Stimulated activated CD8-positive, alpha-beta memory T cell treated with anti-CD3 and anti-CD28 coated beads, Interleukin-4, amount 100 ng/mL, for 1 hour (primary cell): ENCODE data around the gene SNX2.

Experiments used
- DNase-seq, 2 donors: peaks; one replicate each; pipeline ENCODE4 v3.0.0-alpha.2; 2020; ENCODE audit warnings: low read depth in 2 of 2, low spot score in 1 of 2

SNX2 gene

DNA sequence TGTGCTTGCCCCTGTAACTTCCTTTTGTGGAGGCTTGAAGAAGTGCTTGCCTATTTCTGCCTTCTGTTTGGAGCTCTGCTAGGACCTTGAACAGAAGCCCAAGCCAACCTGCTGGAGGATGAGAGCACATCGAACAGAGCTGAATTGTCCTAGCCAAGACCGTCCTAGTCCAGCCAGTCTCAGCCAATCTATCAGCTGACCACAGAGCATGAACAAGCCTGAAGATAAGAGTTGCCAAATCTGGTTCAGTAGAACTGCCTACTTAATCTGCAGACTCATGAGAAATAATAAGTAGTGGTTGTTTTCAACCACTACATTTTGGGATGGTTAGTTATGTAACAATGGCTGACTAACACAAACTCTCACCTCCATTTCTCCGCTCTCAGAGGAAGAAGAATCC lies 4.4 kb upstream of the SNX2 start:
- no peak for DNase-seq

DNA sequence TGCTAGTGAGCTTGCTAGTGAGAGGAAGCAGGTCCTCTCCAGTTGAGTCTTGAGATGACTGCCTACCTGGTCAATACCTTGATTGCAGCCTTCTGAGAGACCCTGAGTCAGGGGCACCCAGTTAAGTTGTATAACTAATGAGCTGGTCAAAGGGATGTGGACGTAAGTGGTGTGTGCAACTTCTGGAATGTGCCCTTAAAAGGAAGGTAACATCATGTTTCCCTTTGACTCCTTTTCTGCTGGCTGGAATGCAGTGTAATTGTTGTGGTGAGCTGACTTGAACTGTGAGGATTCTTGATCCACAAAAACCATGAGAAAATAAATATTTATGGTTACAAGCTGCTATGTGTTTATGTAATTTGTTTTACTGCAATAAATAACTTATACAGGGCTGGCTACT lies 2.4 kb upstream of the SNX2 start:
- DNase-seq = no peak

DNA sequence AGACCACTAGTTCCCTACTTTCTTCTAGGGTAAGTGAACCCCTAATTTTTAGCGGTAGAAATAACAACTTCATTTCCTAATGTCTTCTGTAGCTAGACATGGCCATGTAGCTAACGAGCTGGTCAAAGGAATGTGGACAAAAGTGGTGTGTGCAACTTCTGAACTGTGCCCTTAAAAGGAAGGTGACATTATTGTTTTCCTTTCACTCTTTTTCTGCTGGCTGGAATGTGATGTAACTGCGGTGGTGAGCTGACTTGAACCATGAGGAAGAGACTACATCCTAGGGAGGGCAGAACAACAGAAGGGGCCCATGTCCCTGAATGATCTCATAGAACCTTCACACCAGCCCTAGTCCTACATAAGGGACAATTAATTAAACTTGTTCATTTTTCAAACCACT lies 1.3 kb upstream of the SNX2 start:
- DNase-seq = no peak

DNA sequence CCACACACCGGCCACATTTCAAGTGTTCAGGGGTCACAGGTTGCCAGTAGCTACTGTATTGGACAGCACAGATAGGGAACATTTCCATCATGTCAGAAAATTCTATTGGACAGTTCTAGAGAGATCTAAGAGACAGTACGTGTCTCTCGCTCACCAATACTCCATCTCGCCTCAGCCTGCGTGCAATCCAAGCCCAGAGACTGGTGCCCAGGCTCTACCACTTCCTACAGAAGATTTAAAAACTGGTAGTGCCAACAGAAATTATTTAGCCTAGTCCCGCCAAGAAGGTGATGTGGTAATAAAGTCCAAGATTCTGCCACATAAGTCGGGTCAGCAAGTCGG lies 390 bp upstream of the SNX2 start:
- no peak for DNase-seq

DNA sequence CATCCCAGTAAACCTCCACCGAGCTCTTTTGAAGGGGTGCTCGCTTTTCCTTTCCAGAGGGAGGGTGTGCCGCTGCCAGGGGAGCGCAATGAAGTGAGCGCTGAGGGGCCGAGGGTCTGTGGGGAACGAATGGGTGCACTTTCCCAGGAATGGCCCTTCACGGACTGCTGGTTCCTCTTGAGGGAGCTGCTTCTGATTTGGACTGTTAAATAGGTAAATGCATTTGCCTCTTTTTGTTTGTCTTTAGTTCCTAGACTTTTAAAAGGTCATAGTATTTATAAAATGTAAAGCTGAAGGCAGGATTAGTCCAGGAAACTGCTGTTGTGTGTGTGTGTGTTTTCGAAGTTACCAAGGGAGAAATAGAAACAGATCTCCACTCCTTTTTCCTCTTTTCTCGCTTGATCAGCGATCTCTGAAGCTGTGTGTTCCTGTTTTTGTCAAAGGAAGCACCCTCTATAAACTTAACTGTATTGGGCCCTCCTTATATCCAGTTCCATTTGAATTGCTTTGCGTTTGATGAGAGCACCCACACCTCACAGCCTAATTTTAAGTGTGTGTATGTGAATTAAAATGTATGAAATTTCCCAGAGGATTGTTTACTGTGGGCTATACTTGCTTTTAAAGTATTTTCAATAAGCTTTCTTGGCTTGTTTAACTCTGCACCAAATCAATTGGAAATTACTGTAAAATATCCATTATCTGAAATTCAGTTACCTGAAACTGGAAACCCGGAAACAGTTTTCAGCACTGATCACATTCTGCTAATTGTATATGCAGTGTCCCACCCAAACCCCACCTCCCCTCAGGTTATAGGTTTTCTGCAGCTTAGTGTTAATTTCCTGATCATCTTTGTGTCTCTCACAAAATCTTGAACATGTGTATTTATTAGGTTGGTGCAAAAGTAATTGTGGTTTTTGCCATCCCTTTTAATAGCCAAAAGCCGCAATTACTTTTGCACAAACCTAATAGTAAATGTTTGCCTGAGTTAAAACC lies 966 bp downstream of the SNX2 start:
- DNase-seq = no peak

DNA sequence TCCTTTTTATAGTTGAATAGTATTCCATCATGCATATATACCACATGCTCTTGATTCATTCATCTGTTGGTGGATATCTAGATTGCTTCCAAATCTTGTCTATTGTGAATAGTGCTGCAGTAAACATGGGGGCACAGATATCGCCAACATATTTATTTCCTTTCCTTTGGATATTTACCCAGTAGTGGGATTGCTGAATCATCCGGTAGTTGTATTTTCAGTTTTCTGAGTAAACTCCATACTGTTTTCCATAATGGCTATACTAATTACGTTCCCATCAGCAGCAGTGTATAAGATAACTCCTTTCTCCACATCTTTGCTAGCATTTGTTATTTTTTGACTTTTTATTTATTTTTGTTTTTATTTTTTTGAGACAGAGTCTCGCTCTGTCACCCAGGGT lies 3.3 kb downstream of the SNX2 start:
- DNase-seq = no peak

DNA sequence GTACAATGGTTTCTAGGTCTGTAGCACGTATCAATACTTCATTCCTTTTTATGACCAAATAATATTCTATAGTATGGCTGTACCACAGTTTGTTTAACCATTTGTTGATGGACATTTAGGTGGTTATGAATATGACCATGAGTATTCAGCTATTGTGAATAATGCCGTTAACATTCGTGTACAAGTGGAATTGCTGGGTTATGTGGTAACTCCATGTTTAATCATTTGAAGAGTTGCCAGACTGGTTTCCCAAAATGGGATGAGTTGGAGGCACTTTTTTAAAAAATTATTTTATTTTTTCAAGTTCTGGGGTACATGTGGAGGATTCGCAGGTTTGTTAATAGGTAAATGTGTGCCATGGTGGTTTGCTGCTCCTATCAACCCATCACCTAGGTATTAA lies 4.6 kb downstream of the SNX2 start:
- DNase-seq = no peak

DNA sequence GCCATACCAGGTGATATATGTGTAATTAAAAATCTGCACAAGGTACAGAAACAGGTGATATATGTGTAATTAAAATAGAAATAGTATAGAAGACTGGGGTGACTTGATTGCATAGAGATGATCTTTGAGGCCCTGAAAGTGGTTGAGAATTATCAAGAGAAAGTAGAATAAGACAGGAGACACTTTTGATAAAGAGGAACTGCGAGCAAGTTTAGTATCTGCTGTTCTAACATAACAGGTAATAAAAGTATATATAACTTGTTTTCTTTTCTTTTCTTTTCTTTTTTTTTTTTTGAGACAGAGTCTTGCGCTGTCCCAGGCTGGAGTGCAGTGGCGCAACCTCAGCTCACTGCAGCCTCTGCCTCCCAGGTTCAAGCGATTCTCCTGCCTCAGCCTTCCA lies 5.4 kb downstream of the SNX2 start:
- DNase-seq = no peak

DNA sequence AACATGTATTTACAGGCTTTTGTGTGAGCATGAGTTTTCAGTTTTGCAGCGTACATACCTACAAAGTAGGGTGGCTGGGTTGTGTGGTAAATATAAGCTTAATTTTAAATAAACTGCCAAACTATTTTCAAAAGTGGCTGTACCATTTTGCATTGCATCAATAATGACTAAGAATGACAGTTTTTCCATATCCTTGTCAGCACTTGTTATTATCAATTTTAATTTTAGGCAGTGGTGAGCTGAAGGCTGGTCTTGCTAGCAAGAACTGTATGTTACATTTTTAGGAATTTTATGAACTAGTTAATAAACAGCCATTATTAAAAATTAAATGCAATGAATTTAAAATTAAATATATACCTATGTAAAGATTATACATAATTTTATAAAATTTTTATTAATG lies 6.6 kb downstream of the SNX2 start:
- no peak for DNase-seq

DNA sequence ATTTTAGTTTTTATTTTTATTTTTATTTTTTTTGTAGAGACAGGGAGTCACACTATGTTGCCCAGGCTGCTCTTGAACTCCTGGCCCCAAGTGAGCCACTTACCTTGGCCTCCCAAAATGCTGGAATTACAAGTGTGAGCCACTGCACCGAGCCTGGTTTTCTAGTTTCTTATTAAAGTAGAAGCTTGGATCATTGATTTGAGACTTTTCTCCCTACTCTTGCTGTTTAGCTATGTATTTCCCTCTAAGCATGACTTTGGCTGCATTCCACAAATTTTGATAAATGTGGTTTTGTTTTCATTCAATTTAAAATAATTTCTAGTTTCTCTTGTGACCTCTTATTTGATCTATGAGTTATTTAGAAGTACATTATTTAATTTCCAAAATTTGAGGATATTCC lies 10.4 kb downstream of the SNX2 start:
- no peak for DNase-seq

DNA sequence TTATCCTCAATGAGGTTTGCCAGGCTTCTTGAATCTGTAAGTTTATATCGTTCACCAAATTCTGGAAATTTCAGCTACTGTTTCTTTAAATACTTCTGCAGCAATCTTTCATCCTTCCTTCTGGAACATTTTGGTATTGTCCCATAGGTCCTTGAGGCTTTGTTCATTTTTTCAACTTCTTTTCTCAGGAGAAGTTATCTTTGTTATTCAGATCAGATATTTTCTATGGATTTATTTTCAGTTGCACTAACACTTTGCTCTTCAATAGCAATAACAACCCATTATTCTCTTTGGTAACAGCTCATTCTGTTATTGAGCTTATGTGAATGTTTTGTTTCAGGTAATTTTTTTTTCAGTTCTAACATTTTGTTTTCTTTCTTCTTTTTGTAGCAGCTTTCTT lies 13.5 kb downstream of the SNX2 start:
- DNase-seq = no peak

DNA sequence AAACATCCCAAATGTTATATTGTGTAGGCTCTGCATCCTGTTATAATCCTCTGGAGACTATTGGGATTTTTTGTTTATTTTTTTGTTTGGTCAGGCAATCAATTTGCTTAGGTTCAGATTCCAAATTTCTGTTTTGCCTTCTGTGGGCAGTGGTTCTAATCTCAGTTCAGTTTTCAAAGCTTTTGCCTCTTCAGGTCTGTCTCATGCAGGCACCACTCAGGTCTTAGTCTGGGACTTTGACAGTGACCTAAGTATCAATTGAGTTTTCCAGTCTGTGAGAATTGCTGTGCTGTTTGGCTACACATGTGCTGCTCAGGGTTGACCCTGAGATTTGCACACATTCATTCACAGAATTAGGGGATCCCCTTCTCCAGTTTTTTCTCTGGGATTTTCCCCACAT lies 14.1 kb downstream of the SNX2 start:
- no peak for DNase-seq

DNA sequence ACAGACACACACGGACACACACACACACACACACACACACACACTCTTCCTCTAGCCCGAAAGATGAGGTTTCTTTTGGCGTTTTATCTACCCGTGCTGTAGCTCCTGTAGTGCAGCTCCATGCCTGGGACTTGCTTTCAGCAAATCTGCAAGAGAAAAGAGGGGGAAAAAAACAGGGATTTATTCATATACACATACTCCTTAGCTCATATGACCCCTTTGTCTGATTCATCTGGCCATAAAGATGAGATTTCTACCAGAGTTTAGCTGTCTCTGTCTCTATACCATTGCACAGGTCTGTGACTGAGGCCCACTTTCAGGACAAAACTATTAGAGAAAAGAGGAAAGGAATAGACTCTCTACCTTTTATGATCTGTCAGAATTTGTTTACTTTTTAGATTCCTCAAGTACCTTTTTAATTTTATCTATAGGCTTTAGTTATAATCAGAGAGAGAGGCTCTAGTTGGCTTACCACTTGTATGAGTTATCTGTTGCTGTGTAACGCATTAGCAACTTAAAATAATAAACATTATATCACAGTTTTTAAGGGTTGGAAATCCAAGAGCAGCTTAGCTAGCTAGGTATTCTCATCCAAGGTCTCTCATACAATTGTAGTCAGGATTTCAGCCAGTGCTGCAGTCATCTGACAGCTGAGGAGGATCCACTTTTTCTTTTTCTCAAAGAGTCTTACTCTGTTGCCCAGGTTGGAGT lies 14.7 kb downstream of the SNX2 start:
- no peak for DNase-seq

DNA sequence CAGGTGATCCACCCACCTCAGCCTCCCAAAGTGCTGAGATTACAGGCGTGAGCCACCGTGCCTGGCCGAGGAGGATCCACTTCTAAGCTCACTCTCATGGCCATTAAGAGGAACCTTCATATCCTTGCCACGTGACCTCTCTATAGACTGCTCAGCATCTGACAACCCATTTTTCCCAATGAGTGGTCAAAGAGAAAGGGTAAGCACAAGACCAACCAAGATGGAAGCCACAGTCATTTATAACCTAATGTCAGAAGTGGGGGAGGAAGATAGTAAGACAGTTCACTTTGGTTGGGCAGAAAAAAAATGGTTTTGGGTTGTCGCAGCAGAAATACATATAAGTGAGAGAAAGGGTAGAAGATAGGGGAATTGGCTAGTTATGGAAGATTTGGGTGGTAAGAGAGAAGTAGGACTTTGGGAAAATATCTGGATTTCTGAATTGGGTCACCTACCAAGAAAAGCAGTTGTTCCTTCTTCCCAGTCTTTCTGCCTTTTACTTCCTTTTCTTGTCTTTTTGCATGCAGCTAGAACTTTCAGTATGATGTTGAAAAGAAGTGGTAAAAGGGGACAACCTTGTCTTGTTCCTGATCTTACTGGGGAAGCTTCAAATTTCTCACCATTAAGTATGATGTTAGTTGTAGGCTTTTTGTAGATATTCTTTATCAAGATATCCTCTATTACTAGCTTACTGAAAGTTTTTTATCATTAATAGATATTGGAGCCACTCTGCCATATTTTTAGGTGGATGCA lies 15.6 kb downstream of the SNX2 start:
- DNase-seq = no peak

DNA sequence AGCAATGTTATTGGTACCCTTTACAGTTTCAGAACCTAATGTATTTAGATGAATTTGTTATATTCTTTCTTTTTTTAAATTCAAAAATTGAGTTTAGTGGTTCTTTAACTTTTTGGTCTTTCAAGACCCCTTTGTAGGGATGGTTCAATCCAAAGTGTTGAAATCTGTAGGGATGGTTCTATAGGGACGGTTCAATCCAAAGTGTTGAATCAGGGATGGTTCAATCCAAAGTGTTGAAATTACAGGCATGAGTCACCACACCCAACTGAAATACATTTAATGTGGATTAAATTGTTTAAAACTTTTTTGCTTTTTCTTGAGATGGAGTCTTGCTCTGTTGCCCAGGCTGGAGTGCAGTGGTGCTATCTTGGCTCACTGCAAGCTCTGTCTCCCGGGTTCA lies 30.6 kb downstream of the SNX2 start:
- DNase-seq = no peak

DNA sequence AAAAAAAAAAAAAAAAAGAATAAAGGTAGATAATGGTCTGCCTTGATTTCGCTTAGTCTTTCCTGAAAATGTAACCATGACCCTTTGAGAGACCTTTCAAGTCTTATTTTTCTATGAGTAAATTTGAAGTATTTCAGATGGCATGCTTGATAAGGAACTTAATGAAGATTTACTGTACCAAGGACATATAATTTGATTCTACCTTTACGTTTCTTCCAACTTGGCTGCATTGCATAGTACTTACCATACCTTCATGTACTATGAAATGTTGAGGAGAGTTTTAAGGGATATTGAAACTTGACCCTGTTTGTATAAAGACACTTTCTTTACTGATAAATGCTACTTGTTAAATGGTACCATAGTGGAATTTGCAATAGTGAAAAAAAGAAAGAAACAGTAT lies 35.5 kb downstream of the SNX2 start:
- DNase-seq = no peak

DNA sequence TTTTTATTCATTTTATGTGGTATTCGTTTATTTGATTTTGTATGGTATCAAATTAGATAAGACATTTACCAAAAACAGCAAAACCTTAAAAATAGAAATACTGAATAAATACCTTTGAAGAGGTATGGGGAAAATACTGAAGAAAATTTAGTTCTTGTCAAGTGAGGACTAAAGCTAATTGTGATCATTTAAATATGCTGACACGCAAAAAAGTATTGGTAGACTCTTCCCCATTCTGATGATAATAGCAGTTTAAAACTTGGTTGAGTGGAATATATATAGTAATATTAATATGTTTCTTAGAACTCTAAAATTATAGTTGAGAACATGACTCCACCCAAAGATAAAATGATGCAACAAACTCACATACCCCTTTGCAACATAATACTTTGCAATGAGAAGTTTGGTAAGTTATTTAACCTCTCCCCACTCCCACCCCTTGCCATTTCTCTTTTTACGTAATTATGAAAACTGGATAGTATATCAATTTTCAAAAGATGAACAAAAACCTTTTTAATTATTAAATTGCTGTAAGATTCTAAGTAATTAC lies 40.4 kb downstream of the SNX2 start:
- DNase-seq = no peak

DNA sequence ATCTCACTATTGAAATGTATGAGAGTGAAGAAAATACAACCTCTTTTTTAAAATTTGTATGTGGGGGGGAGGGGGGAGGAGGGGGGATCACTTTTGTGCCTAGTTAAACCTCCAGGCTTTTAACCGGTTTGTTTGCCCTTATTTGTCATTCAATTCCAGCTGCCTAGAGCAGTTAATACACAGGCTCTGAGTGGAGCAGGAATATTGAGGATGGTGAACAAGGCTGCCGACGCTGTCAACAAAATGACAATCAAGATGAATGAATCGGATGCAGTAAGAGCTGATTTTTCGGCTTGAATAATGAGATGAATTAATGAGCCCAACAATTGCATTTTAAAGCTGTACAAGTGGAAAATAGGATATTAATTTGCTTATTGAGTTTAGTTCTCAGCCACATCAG lies 41.9 kb downstream of the SNX2 start:
- no peak for DNase-seq

DNA sequence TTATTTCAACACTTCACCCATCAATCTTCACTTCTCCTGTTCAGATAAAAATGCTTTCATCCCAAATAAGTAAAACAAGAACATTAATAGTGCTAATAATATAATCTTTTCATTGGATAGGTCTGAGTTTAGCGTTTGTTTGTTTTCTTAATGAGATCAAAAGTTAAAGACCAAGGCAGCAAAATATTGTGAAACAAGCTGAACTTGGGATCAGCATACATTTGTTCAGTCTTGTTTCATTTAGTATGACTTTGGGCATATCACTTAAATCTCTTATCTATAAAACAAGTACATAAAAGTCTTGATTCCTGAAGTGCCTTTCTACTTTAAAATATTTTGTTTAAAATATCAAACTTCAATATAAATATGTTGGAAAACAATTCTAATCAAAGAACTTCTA lies 57.1 kb downstream of the SNX2 start:
- DNase-seq = no peak

DNA sequence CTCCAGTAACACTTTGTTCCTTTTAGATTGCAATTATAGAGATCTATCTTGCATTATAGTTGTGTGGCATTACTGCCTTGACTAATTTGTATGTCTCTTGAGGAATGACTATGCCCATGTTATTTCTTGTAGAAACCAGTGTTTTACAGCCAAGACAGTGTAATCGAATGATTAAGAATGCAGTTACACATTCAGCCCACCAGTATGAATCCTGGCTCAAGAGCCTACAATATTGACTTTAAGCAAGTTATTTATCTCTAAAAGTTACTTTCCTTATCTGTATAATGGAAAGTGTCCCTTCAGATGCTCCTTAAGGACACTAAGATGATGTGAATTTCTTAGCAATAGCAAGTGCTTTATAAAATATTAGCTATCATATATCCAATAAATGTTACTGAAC lies 60.8 kb downstream of the SNX2 start:
- DNase-seq = no peak

DNA sequence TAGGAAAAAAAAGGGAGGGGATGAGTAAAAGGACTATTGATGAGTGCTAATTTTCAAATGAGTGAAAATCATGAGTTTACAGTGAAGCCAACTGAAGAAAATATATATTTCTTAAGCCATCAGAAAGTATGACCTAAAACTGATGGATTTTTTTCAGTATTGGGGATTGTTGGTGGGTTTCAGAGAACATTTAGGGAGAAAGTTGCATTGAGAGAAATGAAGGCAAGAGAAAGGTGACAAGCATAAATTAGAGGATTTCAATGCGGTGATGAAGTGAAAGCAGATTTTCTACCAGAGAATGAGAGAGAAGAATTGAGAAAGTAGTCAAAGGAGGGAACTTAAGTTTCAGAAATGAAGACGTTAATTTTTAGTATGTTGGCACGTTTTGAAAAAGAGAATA lies 62.1 kb downstream of the SNX2 start:
- DNase-seq = no peak

DNA sequence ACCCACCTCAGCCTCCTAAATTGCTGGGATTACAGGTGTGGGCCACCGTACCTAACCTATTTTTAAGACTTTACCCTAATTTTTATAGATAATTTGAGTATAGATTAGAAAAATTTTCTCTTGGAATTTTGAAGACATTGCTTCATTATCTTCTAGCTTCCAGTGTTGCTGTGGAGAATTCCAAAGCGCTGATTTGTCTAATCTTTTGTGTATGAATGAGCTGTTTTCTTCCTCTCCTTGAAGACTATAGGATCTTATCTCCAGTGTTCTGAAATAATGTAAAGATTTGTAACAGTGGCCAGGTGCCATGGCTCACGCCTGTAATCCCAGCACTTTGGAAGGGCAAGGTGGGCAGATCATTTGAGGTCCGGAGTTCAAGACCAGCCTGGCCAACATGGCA lies 64.9 kb downstream of the SNX2 start:
- DNase-seq = no peak
